ENCODE measurements around the gene IP6K1.

Gene IP6K1

DNA sequence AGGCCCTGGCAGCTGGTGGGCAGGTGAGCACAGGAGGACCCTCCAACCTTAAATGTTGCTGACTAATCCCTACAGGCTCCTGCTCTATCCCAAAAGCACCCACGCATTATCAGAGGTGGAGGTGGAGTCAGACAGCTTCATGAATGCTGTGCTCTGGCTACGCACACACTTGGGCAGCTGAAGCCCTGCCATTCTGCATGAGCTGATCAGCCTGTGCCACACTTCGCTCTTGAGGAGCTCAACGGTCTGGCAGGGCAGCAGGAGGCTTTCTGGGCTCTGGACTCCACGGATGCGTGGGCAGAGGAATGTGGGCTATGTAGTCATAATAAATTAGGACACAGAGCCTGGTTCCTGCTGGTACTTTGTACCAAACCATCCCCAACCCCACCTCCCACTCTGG is 103.2 kb downstream of the IP6K1 start:
- H3K27ac ChIP-seq: no peak overlapping the region
- H3K4me1 ChIP-seq: peaks cover 0 to 3% (median under 1%) of the 10 kb centered on the region in 10 experiments; a peak in 4 of 20 replicates
- TF ChIP-seq Cebpa-rat (IDR thresholded peaks at IDR 0.05): no peak
- peaks cover 57 to 74% (median 64%) of the 10 kb centered on the region in 11 experiments for H3K36me3 ChIP-seq
- no peak overlapping the region for H3K4me2 ChIP-seq
- H3K27me3 ChIP-seq: no peaks in the 10 kb centered on the region
- H3K9ac ChIP-seq: no peak overlapping the region; a peak in 1 of 22 replicates
- H4K20me1 ChIP-seq: peaks cover 0 to 60% (median 12%) of the 10 kb centered on the region in 11 experiments; a peak in 12 of 22 replicates
- H3K4me3 ChIP-seq: no peak overlapping the region
- H3K9me3 ChIP-seq (replicated peaks in 1 of 11): peaks cover 0 to 12% (median 5%) of the 10 kb centered on the region in 11 experiments; a peak in 8 of 22 replicates

DNA sequence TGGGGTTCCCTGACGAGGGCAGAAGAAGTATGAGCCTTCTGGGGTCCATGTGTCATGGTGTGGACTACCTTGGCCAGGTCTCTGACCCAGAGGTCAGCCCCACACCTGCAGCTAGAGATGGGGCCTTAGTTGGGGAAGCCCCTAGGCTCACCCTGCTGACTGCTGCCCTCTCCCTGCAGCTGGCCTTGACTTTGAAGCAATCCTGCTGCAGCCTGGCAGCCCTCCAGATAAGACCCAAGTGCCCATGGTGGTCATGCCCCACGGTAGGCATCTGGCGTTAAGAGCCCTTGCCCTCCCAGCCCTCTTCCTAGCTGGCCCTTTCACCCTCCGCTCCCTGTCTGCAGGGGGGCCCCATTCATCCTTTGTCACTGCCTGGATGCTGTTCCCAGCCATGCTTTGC is 104.8 kb downstream of the IP6K1 start:
- TF ChIP-seq Cebpa-rat (IDR thresholded peaks at IDR 0.05): no peak
- Histone ChIP-seq H3K4me1 (peaks cover 0 to 10% (median 1%) of the 10 kb centered on the region in 10 experiments; a peak in 7 of 20 replicates), H3K9ac (no peak overlapping the region; a peak in 1 of 22 replicates), H3K27ac (no peak overlapping the region), H3K27me3 (no peaks in the 10 kb centered on the region), H3K36me3 (peaks cover 73 to 90% (median 80%) of the 10 kb centered on the region in 11 experiments), H3K4me3 (no peak overlapping the region), H3K4me2 (no peak overlapping the region), H4K20me1 (peaks cover 0 to 76% (median 25%) of the 10 kb centered on the region in 11 experiments; a peak in 16 of 22 replicates), H3K9me3 (replicated peaks in 1 of 11) (peaks cover 0 to 12% (median 4%) of the 10 kb centered on the region in 11 experiments; a peak in 8 of 22 replicates)

DNA sequence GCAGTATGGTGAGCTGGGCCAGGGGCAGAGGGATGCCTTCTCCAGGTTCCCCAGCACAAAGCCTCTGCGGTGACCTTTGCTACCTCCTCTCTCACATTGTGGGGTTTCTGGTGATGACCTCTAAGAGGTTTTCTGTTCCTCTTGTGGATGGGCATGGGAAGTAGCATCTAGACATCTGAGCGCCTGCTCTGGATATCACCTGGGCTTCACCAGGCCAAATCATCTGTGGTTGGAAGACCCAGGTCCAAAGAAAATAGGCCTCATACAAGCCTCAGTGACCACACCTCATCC is 105.2 kb downstream of the IP6K1 start:
- peaks cover 0 to 14% (median 5%) of the 10 kb centered on the region in 10 experiments; a peak in 13 of 20 replicates for H3K4me1 ChIP-seq

DNA sequence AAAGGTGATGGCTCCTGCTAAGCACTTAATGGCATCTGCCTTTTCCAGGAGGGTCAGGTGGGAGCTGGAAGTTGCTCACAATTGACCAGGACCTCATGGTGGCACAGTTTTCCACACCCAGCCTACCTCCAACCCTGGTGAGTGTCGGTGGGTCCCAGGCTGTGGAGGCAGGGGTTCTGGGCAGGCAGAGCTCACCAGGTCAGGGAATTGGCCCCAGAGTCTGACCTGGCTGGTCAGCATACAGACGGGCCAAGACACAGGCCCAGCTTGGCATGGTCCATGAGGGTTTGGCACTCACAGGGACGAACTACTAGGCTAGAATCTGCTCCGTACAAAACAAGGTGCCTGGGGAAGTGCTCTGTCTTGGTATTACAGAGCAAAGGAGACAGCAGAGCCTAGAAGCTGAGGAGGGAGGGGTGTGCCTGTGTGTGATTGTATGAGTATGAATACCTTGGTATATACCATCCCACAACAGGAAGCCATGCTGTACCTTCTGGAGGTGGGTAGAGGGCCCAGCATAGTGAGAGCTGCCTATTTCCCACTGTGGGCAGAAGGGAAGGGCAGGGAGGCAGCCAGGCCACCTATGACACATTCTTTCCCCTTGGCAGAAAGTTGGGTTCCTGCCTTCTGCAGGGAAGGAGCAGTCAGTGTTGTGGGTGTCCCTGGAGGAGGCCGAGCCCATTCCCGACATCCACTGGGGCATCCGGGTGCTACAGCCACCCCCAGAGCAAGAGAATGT is 105.7 kb downstream of the IP6K1 start:
- Histone ChIP-seq H4K20me1 (peaks cover 0 to 85% (median 31%) of the 10 kb centered on the region in 11 experiments; a peak in 16 of 22 replicates), H3K4me3 (no peak overlapping the region), H3K9me3 (replicated peaks in 1 of 11) (peaks cover 0 to 4% (median 0%) of the 10 kb centered on the region in 11 experiments; a peak in 3 of 22 replicates), H3K9ac (peak overlapping the region in 2 of 11 experiments; percentile 3 to 31; a peak in 2 of 22 replicates), H3K27me3 (no peaks in the 10 kb centered on the region), H3K36me3 (peaks cover 82 to 99% (median 89%) of the 10 kb centered on the region in 11 experiments), H3K27ac (no peak overlapping the region), H3K4me1 (peaks cover 4 to 19% (median 10%) of the 10 kb centered on the region in 10 experiments), H3K4me2 (no peak overlapping the region)
- no peak for TF ChIP-seq Cebpa-rat (IDR thresholded peaks at IDR 0.05)

More for the DNA sequence above, 105.2 kb downstream of the IP6K1 start:
- H3K9ac ChIP-seq: no peak overlapping the region; a peak in 1 of 22 replicates
- no peak overlapping the region for H3K4me3 ChIP-seq
- peaks cover 0 to 80% (median 27%) of the 10 kb centered on the region in 11 experiments; a peak in 16 of 22 replicates for H4K20me1 ChIP-seq
- H3K9me3 ChIP-seq (replicated peaks in 1 of 11): peaks cover 0 to 9% (median under 1%) of the 10 kb centered on the region in 11 experiments; a peak in 8 of 22 replicates
- TF ChIP-seq Cebpa-rat (IDR thresholded peaks at IDR 0.05): no peak
- H3K36me3 ChIP-seq: peaks cover 77 to 94% (median 84%) of the 10 kb centered on the region in 11 experiments
- H3K27me3 ChIP-seq: no peaks in the 10 kb centered on the region
- no peak overlapping the region for H3K4me2 ChIP-seq
- H3K27ac ChIP-seq: no peak overlapping the region

DNA sequence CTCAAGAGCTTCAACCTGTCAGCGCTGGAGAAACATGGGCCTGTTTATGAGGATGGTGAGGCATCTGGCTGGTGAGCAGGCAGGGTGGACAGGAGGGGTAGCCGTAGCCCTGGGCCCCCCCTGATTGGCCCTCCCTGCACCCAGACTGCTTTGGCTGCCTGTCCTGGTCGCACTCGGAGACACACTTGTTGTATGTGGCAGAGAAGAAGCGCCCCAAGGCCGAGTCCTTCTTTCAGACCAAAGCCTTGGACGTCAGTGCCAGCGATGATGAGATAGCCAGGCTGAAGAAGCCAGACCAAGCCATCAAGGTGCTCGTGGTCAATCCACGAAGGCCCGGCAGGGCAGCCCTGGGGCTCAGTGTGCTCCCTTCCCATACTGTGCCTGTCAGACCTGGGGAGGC is 110.4 kb downstream of the IP6K1 start:
- no peak overlapping the region; a peak in 2 of 22 replicates for H3K27ac ChIP-seq
- TF ChIP-seq Cebpa-rat (IDR thresholded peaks at IDR 0.05): no peak
- peaks cover 52 to 57% (median 54%) of the 10 kb centered on the region in 11 experiments for H3K36me3 ChIP-seq
- no peaks in the 10 kb centered on the region for H3K27me3 ChIP-seq
- peak overlapping the region in 3 of 10 experiments; percentile 79 to 86 (median 80); a peak in 1 of 20 replicates for H3K4me3 ChIP-seq
- peaks cover 27 to 48% (median 38%) of the 10 kb centered on the region in 10 experiments for H3K4me1 ChIP-seq
- peak overlapping the region; percentile 90 to 99 (median 96); a peak in 19 of 22 replicates for H3K4me2 ChIP-seq
- H3K9me3 ChIP-seq (replicated peaks in 1 of 11): 0 out of 22 replicates have a peak, but pooled peaks cover 0 to 4% (median 0%) of the 10 kb centered on the region in 11 experiments
- peaks cover 0 to 70% (median 28%) of the 10 kb centered on the region in 11 experiments; a peak in 15 of 22 replicates for H4K20me1 ChIP-seq
- peak overlapping the region in 9 of 11 experiments; percentile 80 to 96 (median 87); a peak in 14 of 22 replicates for H3K9ac ChIP-seq

DNA sequence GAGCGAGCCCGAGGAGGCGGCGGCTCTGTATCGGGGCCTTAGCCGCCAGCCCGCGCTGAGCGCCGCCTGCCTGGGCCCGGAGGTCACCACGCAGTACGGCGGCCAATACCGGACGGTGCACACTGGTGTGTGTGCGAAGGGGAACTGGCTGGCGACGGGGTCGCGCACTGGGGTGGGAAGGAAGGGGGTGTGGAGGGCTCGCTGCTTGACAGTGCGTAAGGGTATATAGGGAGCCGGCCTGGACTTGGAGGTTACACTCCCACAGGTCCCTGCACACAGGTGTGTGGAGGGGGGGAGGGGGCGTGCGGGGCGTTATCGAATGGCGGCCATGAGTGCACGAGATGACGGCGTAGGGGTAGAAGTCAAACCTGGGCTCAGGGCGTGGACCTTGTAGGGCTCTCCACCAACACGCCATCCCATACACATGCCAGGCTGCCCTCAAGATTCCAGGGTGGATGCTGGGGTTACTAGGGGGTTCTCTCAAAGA is 111.8 kb downstream of the IP6K1 start:
- Histone ChIP-seq H3K9me3 (replicated peaks in 1 of 11) (0 out of 22 replicates have a peak, but pooled peaks cover 0 to 4% (median 0%) of the 10 kb centered on the region in 11 experiments), H3K27ac (peak overlapping the region; percentile 87 to 97 (median 93)), H3K4me1 (peaks cover 27 to 53% (median 38%) of the 10 kb centered on the region in 10 experiments), H4K20me1 (peaks cover 0 to 67% (median 24%) of the 10 kb centered on the region in 11 experiments; a peak in 15 of 22 replicates), H3K4me2 (peak overlapping the region; percentile 90 to 99 (median 96)), H3K4me3 (peak overlapping the region; percentile 78 to 97 (median 84)), H3K9ac (peak overlapping the region; percentile 80 to 96 (median 87)), H3K27me3 (no peaks in the 10 kb centered on the region), H3K36me3 (peaks cover 38 to 43% (median 41%) of the 10 kb centered on the region in 11 experiments)
- TF ChIP-seq Cebpa-rat (IDR thresholded peaks at IDR 0.05): no peak
